Progenitor cell of endocrine pancreas (in vitro differentiated cells): Measurements from ENCODE around the gene ADAMTS14. TPM values are rescaled to one million over a fixed set of nuclear protein-coding genes. Genes with fewer than 3 reads are reported as not detected.

Experiments used
- DNase-seq: peaks from one replicate; pipeline ENCODE4 v3.0.0; 2021; ENCODE audit warnings: low spot score; ENCODE audit not compliant: unreplicated experiment
- H3K27ac Mint-ChIP-seq: 2 replicates; pipeline ENCODE4 v1.8.0; 2021; ENCODE audit warnings: mild to moderate bottlenecking, moderate library complexity, mixed read lengths
- H3K27me3 Mint-ChIP-seq: 2 replicates; pipeline ENCODE4 v1.8.0; 2021; ENCODE audit warnings: mixed read lengths
- H3K36me3 Mint-ChIP-seq: 2 replicates; pipeline ENCODE4 v1.8.0; 2022; ENCODE audit warnings: mixed read lengths; ENCODE audit not compliant: insufficient read depth
- H3K4me1 Mint-ChIP-seq: 2 replicates; pipeline ENCODE4 v1.8.0; 2021; ENCODE audit warnings: low read depth, mixed read lengths
- H3K4me3 Mint-ChIP-seq: 2 replicates; pipeline ENCODE4 v1.8.0; 2021; ENCODE audit warnings: low read depth, mild to moderate bottlenecking, moderate library complexity, mixed read lengths
- H3K9me3 Mint-ChIP-seq: 2 replicates; pipeline ENCODE4 v1.8.0; 2021; ENCODE audit warnings: low read depth, mixed read lengths
- total RNA-seq: library from RNA; stranded (reverse); gene quantifications from 2 replicates; pipeline ENCODE4 v1.2.1, GENCODE V29; 2021
- TF ChIP-seq, protein P1 (sequence below): fragments of 200-600 bp; sonication (generic); IDR thresholded peaks from one replicate; pipeline ENCODE4 v1.5.0; 2021; ENCODE audit warnings: antibody characterized with exemption, mild to moderate bottlenecking; ENCODE audit not compliant: unreplicated experiment

ADAMTS14 gene
- total RNA-seq, 1 donor from 2014 or later, result 0.05 TPM

DNA sequence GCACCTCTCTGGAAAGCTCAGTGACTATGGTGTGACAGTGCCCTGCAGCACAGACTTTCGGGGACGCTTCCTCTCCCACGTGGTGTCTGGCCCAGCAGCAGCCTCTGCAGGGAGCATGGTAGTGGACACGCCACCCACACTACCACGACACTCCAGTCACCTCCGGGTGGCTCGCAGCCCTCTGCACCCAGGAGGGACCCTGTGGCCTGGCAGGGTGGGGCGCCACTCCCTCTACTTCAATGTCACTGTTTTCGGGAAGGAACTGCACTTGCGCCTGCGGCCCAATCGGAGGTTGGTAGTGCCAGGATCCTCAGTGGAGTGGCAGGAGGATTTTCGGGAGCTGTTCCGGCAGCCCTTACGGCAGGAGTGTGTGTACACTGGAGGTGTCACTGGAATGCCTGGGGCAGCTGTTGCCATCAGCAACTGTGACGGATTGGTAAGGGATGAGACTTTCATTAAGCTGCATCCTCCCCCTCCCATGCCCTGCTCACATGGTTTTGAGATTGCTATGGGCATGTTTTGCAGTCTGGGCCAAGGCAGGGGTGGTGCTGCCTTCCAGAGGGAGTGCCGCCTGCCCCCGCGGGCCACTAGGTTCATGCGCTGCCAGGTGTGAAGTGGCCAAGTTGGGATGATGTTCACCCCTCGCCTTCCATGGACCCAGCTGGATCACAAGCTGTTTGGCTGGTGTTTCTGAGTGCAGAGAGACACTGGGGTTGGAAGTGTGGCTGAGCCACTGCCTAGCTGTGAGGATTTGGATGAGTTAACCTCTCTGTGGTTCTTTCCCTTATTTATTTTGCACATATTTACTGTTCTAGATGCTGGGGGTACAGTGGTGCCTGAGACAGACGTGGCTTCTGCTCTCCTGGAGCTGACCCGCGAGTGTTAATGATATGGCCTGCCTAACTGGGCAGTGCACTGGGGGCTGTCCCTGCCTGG, 2.5 kb downstream of the ADAMTS14 start:
- no peaks in the 10 kb centered on the region for H3K36me3 Mint-ChIP-seq
- DNase-seq, result no peak
- peaks cover 8% of the 10 kb centered on the region for H3K4me1 Mint-ChIP-seq
- TF ChIP-seq, protein P1, sequence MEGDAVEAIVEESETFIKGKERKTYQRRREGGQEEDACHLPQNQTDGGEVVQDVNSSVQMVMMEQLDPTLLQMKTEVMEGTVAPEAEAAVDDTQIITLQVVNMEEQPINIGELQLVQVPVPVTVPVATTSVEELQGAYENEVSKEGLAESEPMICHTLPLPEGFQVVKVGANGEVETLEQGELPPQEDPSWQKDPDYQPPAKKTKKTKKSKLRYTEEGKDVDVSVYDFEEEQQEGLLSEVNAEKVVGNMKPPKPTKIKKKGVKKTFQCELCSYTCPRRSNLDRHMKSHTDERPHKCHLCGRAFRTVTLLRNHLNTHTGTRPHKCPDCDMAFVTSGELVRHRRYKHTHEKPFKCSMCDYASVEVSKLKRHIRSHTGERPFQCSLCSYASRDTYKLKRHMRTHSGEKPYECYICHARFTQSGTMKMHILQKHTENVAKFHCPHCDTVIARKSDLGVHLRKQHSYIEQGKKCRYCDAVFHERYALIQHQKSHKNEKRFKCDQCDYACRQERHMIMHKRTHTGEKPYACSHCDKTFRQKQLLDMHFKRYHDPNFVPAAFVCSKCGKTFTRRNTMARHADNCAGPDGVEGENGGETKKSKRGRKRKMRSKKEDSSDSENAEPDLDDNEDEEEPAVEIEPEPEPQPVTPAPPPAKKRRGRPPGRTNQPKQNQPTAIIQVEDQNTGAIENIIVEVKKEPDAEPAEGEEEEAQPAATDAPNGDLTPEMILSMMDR, result no peak
- H3K4me3 Mint-ChIP-seq, result no peak overlapping the region
- H3K9me3 Mint-ChIP-seq, result no peaks in the 10 kb centered on the region
- H3K27me3 Mint-ChIP-seq, result peaks cover 54% of the 10 kb centered on the region
- H3K27ac Mint-ChIP-seq, result no peak overlapping the region

DNA sequence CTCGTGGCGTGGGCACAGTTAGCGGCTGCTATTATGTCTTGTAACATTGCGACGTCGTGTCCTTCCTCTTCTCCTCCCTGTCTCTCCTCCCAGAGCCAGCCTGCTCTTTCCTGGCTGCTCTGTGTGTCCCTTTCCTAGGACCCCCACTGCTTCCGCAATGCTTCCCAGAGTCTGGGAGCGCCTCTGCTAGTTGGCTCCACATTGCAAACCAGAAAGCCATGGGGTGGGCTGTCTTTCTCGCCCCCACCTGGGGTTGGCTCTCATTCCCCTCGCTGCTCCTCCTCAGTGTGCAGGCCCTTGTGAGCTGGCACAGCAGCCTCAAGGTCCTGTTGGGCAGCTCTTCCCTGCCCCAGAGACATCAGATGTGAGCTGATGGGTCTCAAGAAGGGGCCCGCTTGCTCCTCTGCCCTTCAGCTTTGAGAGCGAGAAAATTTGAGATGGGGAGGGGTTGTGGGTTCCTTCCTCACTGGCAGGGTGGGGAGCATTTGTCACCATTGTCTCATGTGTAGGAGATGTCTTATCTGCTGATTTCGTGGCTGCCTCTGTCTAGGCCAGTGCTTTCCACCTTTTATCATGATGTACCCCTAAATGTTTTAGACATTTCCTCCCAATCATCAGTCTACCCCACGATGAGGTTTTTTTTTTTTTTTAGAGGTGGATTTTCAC, 3.3 kb downstream of the ADAMTS14 start:
- Mint-ChIP-seq H3K4me1 (peaks cover 8% of the 10 kb centered on the region), H3K27ac (no peak overlapping the region), H3K9me3 (no peaks in the 10 kb centered on the region), H3K27me3 (peaks cover 49% of the 10 kb centered on the region), H3K4me3 (no peak overlapping the region), H3K36me3 (no peaks in the 10 kb centered on the region)
- TF ChIP-seq, protein P1, result no peak
- DNase-seq, result no peak

DNA sequence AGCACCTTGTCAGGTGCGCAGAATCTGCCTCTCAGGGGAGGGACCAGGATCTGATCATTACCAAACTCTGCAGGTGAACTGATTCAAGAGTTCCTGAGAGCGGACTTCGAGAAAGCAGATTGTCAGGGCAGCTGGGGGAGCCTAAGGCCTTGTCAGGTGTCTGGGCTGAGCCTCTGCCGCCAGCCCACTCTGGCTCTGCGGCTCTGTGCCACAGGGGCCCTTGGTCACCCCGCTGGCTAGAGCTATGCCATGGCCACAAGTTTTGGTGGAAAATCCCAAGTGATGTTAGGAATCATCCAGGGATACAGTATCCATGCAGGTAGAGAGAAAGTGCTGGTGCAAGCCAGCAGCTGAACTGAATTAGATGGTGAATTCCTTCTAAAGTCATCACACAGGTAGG, 4.2 kb downstream of the ADAMTS14 start:
- no peak for DNase-seq
- TF ChIP-seq, protein P1, result no peak
- Mint-ChIP-seq H3K27ac (no peak overlapping the region), H3K4me1 (peaks cover 8% of the 10 kb centered on the region), H3K9me3 (no peaks in the 10 kb centered on the region), H3K4me3 (no peak overlapping the region), H3K27me3 (peaks cover 40% of the 10 kb centered on the region), H3K36me3 (no peaks in the 10 kb centered on the region)

DNA sequence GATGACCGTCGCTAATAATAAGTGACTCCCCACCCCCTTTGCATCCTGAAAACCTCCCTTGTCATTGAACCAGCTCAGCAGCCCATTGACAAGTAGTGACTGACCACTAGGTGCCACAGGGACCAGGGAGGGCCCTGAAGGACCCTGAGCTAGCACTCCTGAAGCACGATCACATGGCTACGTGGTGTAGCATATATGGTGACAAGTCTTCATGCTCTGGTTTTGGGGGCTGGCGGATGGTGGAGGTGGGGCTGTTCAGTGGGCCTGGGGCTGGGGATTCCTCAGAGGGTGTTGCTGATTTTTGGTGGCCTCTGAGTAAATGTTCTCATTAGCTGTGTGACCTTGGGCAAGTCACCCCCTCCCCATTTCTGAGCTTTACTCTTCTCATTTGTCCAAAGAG, 4.7 kb downstream of the ADAMTS14 start:
- TF ChIP-seq, protein P1, result no peak
- H3K27me3 Mint-ChIP-seq, result peaks cover 38% of the 10 kb centered on the region
- DNase-seq, result no peak
- H3K27ac Mint-ChIP-seq, result no peak overlapping the region
- peaks cover 10% of the 10 kb centered on the region for H3K4me1 Mint-ChIP-seq
- no peaks in the 10 kb centered on the region for H3K36me3 Mint-ChIP-seq
- H3K9me3 Mint-ChIP-seq, result no peaks in the 10 kb centered on the region
- H3K4me3 Mint-ChIP-seq, result no peak overlapping the region

DNA sequence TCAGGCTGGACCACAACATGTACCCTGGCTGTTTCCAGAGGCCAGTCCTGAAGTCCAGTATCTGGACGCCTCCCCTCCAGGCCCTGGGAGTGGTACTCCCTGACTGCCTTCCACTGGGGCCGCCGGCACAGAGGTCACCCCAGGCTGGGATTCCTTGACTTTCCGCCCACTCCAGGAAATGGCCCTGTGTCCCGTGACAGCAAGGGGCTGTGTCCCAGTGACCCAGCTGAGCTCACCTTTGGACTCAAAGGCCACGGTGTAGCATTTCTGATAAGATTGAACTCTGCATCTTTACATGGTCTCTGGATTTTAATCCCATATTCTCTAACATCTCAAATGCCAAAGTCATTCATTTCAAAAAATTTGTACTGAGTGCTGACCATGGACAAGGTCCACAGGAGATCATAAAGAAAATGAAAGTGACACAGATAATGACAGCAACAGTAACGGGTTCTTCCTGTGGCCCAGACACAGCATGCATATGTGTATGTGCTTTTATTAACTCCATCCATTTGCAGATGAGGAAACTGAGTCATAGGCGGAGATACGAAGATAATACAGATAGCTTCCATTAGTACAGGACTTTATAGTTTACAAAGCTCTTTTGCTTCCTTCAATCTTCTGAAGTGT, 5.4 kb downstream of the ADAMTS14 start:
- TF ChIP-seq, protein P1, result no peak
- Mint-ChIP-seq H3K36me3 (no peaks in the 10 kb centered on the region), H3K4me1 (peaks cover 10% of the 10 kb centered on the region), H3K4me3 (no peak overlapping the region), H3K27me3 (peaks cover 38% of the 10 kb centered on the region), H3K9me3 (no peaks in the 10 kb centered on the region), H3K27ac (no peak overlapping the region)
- DNase-seq, result no peak
